ENCODE data around the gene CDKN1B.

CDKN1B gene

GRCh38 chr12:12725086-12725955 lies 8.2 kb downstream of the CDKN1B start:
- WGBS, 2 experiments (ENCODE audit: insufficient coverage in 2 of 2) = 0% methylated on average over 38 to 44 of the region's 93 CpGs
- Histone ChIP-seq H3K4me1 (ENCODE audit: control insufficient read depth, insufficient read depth, low read length, poor library complexity, severe bottlenecking) (peaks cover 25% of the 10 kb centered on the region), H3K9me3 (ENCODE audit: control insufficient read depth, low read length) (no peaks in the 10 kb centered on the region), H3K4me3 (ENCODE audit: extremely low read depth, insufficient read depth, low read length, poor library complexity, severe bottlenecking) (peak overlapping the region; percentile 65), H3K27ac (ENCODE audit: low read depth, low read length, severe bottlenecking) (peak overlapping the region; percentile 96), H3K36me3 (ENCODE audit: control insufficient read depth, insufficient read depth, low read length) (peaks cover 13% of the 10 kb centered on the region)

DNA sequence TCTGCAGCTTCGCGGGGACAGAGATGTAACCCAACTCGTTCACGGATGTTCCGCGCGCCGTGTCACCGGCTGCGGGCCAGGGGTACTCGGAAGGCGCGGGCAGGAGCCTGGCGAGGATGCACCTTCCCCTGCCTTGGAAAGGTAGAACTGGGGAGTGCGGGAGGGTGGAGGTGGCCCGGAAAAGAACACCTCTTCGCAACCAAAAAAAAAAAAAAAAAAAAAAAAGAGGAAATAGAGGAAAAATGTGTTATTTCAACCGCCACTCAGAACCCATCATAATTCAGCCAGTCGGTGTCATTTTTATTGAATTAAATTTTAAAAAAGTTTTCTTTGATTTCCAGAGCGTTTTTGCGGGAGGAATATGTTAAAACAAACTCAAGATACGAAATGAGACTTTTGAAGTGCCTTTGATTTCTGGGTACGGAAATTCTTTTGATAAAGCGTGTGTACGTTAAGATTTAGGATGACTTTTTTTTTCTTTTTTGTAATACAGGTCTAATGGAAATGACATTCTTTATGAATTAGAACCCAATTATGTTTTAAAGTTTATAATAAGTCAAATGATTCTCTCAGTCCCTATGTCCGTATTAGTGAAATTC lies 8.9 kb downstream of the CDKN1B start:
- peaks cover 18% of the 10 kb centered on the region for H3K4me1 ChIP-seq (ENCODE audit: control insufficient read depth, insufficient read depth, low read length, poor library complexity, severe bottlenecking)
- H3K27ac ChIP-seq (ENCODE audit: low read depth, low read length, severe bottlenecking) = peak overlapping the region; percentile 96
- H3K4me3 ChIP-seq (ENCODE audit: extremely low read depth, insufficient read depth, low read length, poor library complexity, severe bottlenecking) = peak overlapping the region; percentile 65
- H3K9me3 ChIP-seq (ENCODE audit: control insufficient read depth, low read length) = no peaks in the 10 kb centered on the region
- H3K36me3 ChIP-seq (ENCODE audit: control insufficient read depth, insufficient read depth, low read length) = peaks cover 6% of the 10 kb centered on the region
- 0 to 6% methylated on average over 13 to 15 of the region's 26 CpGs for WGBS, 2 experiments (ENCODE audit: insufficient coverage in 2 of 2)

GRCh38 chr12:12726555-12727093 lies 9.5 kb downstream of the CDKN1B start:
- Histone ChIP-seq H3K4me3 (ENCODE audit: extremely low read depth, insufficient read depth, low read length, poor library complexity, severe bottlenecking) (peak overlapping the region; percentile 65), H3K36me3 (ENCODE audit: control insufficient read depth, insufficient read depth, low read length) (peaks cover under 1% of the 10 kb centered on the region), H3K9me3 (ENCODE audit: control insufficient read depth, low read length) (no peaks in the 10 kb centered on the region), H3K27ac (ENCODE audit: low read depth, low read length, severe bottlenecking) (no peak overlapping the region), H3K4me1 (ENCODE audit: control insufficient read depth, insufficient read depth, low read length, poor library complexity, severe bottlenecking) (peaks cover 16% of the 10 kb centered on the region)
- 59 to 67% methylated on average over 3 to 5 of the region's 6 CpGs for WGBS, 2 experiments (ENCODE audit: insufficient coverage in 2 of 2)

- no peaks in the 10 kb centered on the region for H3K36me3 ChIP-seq (ENCODE audit: control insufficient read depth, insufficient read depth, low read length)
- no peak overlapping the region for H3K4me3 ChIP-seq (ENCODE audit: extremely low read depth, insufficient read depth, low read length, poor library complexity, severe bottlenecking)
- H3K4me1 ChIP-seq (ENCODE audit: control insufficient read depth, insufficient read depth, low read length, poor library complexity, severe bottlenecking) = peaks cover 18% of the 10 kb centered on the region
- no peak overlapping the region for H3K27ac ChIP-seq (ENCODE audit: low read depth, low read length, severe bottlenecking)
- no peaks in the 10 kb centered on the region for H3K9me3 ChIP-seq (ENCODE audit: control insufficient read depth, low read length)
Measured at GRCh38 chr12:12731178-12731577, 14.0 kb downstream of the CDKN1B start.

DNA sequence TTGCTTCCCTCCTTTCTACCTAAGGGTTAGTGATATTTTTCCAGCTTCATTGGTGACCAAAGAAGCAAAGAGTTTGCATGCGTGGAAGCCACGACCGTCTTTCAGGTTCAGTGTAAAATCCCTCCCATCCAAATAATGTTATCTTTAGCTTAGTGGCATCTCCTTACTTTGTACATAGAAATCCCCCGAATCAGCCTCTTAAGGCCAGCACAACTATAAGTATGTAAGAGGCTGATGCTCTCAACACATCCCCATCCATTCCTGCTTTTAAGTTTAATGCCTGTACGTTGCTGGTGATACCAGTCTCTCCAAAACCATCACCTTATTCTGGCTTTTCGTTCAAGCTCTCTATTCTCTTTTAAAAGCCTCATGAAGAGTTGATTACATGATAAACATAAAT lies 14.6 kb downstream of the CDKN1B start:
- Histone ChIP-seq H3K9me3 (ENCODE audit: control insufficient read depth, low read length) (no peaks in the 10 kb centered on the region), H3K4me3 (ENCODE audit: extremely low read depth, insufficient read depth, low read length, poor library complexity, severe bottlenecking) (no peak overlapping the region), H3K4me1 (ENCODE audit: control insufficient read depth, insufficient read depth, low read length, poor library complexity, severe bottlenecking) (peaks cover 17% of the 10 kb centered on the region), H3K27ac (ENCODE audit: low read depth, low read length, severe bottlenecking) (no peak overlapping the region), H3K36me3 (ENCODE audit: control insufficient read depth, insufficient read depth, low read length) (no peaks in the 10 kb centered on the region)
- WGBS, 2 experiments (ENCODE audit: insufficient coverage in 2 of 2) = 100% methylated on average over 1 of the region's 6 CpGs

DNA sequence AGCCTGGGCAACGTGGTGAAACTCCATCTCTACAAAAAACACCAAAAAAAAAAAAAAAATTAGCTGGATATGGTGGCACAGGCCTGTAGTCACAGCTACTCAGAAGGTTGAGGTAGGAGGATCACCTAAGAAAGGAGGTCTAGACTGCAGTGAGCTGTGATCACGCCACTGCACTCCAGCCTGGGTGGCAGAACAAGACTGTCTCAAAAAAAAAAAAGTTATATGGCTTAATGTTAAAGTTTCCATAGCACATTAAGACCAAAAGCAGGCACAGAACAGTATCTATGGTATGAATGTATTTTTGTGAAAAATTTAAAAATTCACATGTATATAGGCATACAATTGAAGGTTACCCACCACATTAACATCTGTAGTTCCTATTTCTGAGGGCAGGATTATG lies 15.9 kb downstream of the CDKN1B start:
- H3K36me3 ChIP-seq (ENCODE audit: control insufficient read depth, insufficient read depth, low read length) = no peaks in the 10 kb centered on the region
- 80% methylated on average over 1 of the region's 2 CpGs; no CpG with 5 or more reads in 1 of the 2 experiments for WGBS, 2 experiments (ENCODE audit: insufficient coverage in 2 of 2)
- no peak overlapping the region for H3K27ac ChIP-seq (ENCODE audit: low read depth, low read length, severe bottlenecking)
- H3K4me1 ChIP-seq (ENCODE audit: control insufficient read depth, insufficient read depth, low read length, poor library complexity, severe bottlenecking) = peaks cover 15% of the 10 kb centered on the region
- no peaks in the 10 kb centered on the region for H3K9me3 ChIP-seq (ENCODE audit: control insufficient read depth, low read length)
- H3K4me3 ChIP-seq (ENCODE audit: extremely low read depth, insufficient read depth, low read length, poor library complexity, severe bottlenecking) = no peak overlapping the region

DNA sequence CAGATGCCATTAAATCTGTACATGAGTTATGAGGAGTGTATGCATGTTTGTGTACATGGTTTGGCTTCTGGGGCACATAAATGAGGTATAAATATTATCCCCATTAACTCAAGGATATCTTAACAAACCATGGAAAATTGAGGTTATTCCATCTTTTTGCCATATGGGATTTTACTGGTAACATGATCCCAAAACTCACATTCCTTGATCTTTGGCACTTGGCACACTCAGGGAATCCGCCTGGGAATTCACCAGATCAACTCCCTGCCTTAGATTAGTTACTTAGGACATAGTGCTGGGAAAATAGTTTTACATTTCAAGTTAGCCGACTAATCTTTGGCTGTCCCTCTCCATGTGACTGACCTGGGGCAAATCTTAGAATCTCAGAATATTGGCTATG lies 16.9 kb downstream of the CDKN1B start:
- 83 to 100% methylated on average over 1 of the region's 2 CpGs for WGBS, 2 experiments (ENCODE audit: insufficient coverage in 2 of 2)
- no peaks in the 10 kb centered on the region for H3K36me3 ChIP-seq (ENCODE audit: control insufficient read depth, insufficient read depth, low read length)
- no peak overlapping the region for H3K27ac ChIP-seq (ENCODE audit: low read depth, low read length, severe bottlenecking)
- no peak overlapping the region for H3K4me3 ChIP-seq (ENCODE audit: extremely low read depth, insufficient read depth, low read length, poor library complexity, severe bottlenecking)
- no peaks in the 10 kb centered on the region for H3K9me3 ChIP-seq (ENCODE audit: control insufficient read depth, low read length)
- peaks cover 15% of the 10 kb centered on the region for H3K4me1 ChIP-seq (ENCODE audit: control insufficient read depth, insufficient read depth, low read length, poor library complexity, severe bottlenecking)

GRCh38 chr12:12734561-12735071 lies 17.4 kb downstream of the CDKN1B start:
- no peaks in the 10 kb centered on the region for H3K36me3 ChIP-seq (ENCODE audit: control insufficient read depth, insufficient read depth, low read length)
- 79 to 83% methylated on average over 7 to 8 of the region's 8 CpGs for WGBS, 2 experiments (ENCODE audit: insufficient coverage in 2 of 2)
- H3K4me1 ChIP-seq (ENCODE audit: control insufficient read depth, insufficient read depth, low read length, poor library complexity, severe bottlenecking) = peaks cover 15% of the 10 kb centered on the region
- no peak overlapping the region for H3K4me3 ChIP-seq (ENCODE audit: extremely low read depth, insufficient read depth, low read length, poor library complexity, severe bottlenecking)
- no peaks in the 10 kb centered on the region for H3K9me3 ChIP-seq (ENCODE audit: control insufficient read depth, low read length)
- H3K27ac ChIP-seq (ENCODE audit: low read depth, low read length, severe bottlenecking) = no peak overlapping the region

DNA sequence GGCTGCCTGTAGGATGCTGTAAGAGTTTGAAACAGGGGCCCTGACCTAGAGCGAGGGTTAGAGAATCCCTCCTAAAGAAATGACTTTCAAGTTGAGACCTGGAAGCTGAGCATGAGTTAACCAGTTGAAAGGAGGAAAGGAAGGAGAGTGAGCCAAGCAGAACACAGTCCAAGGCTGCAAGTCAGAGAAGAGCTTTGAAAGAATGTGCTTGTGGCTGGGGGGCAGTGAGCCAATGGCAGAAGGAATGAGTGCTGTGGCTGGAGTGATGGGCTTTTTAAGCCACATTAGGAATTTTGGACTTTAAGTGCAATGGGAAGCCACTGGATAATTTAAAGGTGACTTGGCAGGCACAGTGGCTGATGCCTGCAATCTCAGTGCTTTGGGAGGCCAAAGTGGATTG lies 18.1 kb downstream of the CDKN1B start:
- WGBS, 2 experiments (ENCODE audit: insufficient coverage in 2 of 2) = 100% methylated on average over 1 of the region's 1 CpG; no CpG with 5 or more reads in 1 of the 2 experiments
- H3K4me1 ChIP-seq (ENCODE audit: control insufficient read depth, insufficient read depth, low read length, poor library complexity, severe bottlenecking) = peaks cover 15% of the 10 kb centered on the region
- no peak overlapping the region for H3K27ac ChIP-seq (ENCODE audit: low read depth, low read length, severe bottlenecking)
- no peak overlapping the region for H3K4me3 ChIP-seq (ENCODE audit: extremely low read depth, insufficient read depth, low read length, poor library complexity, severe bottlenecking)
- no peaks in the 10 kb centered on the region for H3K9me3 ChIP-seq (ENCODE audit: control insufficient read depth, low read length)
- H3K36me3 ChIP-seq (ENCODE audit: control insufficient read depth, insufficient read depth, low read length) = no peaks in the 10 kb centered on the region

- Histone ChIP-seq H3K36me3 (ENCODE audit: control insufficient read depth, insufficient read depth, low read length) (no peaks in the 10 kb centered on the region), H3K27ac (ENCODE audit: low read depth, low read length, severe bottlenecking) (no peak overlapping the region), H3K4me1 (ENCODE audit: control insufficient read depth, insufficient read depth, low read length, poor library complexity, severe bottlenecking) (peaks cover 15% of the 10 kb centered on the region), H3K4me3 (ENCODE audit: extremely low read depth, insufficient read depth, low read length, poor library complexity, severe bottlenecking) (no peak overlapping the region), H3K9me3 (ENCODE audit: control insufficient read depth, low read length) (no peaks in the 10 kb centered on the region)
- 89 to 91% methylated on average over 3 of the region's 9 CpGs for whole genome bisulfite sequencing, 2 experiments (ENCODE audit: insufficient coverage in 2 of 2)
Measured at GRCh38 chr12:12736759-12737676, 19.9 kb downstream of the CDKN1B start.
